NCI-H2196 treated with DMSO at 0.1 percent for 48 hours (cell line): ENCODE measurements around the gene METAP1.
A peak's percentile ranks its signal among the peaks of the same experiment; 100 is the strongest.
"Not testable (repeated sequence)": the region's sequence is repeated elsewhere in the genome, so short reads cannot be mapped to it uniquely, and the experiment has no call there.

Experiments used
- DNase-seq: peaks from one replicate; lab custom pipeline; 2025; ENCODE audit not compliant: unreplicated experiment; lab: John Stamatoyannopoulos, UW

METAP1 gene

GRCh38 chr4:98995183-98996055 is at the start of gene METAP1:
Gene METAP1 (plus strand): TSS chr4:98995721. CDS start chr4:98995754, 33 bp downstream.
- DNase-seq, result peak; percentile 77

DNA sequence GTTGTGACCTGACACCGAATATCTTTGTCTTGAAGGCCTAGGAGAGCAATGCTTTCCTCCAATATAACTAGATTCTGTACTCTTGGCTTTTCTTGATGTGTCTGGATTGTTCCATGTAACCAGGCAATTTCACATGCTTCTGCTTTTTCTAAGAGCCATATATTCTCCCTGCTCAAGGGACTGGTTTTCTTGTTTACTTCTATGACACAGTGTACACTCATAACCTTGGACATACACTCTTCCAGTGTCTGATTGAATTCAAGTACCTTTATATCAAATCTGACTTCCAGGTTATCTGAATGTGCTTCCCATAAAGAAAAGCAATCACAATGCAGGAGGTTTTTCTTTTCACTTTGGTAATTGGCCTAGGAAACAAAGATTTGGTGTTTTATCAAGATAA is 49.2 kb upstream of the METAP1 start:
- no peak for DNase-seq

- no peak for DNase-seq
Measured at GRCh38 chr4:98950925-98951324, 44.6 kb upstream of the METAP1 start.

DNA sequence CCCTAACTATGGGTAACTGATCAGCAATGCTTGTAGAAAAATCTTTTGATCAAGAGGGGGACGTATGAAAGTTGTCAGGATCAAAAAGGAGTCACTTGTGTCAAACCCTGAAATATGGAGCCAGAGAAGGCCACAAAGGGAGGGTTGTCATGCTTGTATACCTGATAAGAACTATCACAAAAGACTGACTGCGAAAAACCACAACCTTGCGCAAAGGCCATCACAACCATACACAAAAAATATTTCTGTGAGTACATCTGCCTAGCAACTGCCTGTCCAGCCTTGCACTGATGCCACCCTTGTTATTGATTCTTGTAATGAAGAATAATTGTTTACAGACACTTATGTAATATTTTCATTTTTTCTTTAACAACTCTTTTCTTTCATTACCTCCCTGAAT is 43.8 kb upstream of the METAP1 start:
- DNase-seq, result no peak

GRCh38 chr4:98955229-98955628 is 40.3 kb upstream of the METAP1 start:
- no peak for DNase-seq

DNA sequence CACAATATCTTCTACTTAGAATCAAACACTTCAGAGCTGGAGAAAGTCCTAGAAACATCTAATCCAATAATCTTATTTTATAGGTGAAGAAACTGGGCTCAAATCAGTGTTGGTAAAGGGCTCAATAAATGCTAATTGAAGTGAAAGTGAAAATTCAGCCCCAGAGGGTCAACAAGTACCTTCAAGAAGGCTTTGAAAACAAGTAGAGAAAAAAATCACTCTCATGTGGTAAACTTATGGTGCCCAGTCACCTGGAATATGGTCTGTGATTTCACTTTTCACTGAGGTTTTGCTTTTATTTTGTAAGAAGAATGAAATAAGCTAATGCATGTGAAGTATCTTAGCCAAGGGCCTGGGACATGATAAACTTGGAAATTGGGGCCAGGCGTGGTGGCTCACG is 37.5 kb upstream of the METAP1 start:
- DNase-seq, result no peak

- no peak for DNase-seq
Measured at GRCh38 chr4:98959411-98959810, 36.1 kb upstream of the METAP1 start.

DNA sequence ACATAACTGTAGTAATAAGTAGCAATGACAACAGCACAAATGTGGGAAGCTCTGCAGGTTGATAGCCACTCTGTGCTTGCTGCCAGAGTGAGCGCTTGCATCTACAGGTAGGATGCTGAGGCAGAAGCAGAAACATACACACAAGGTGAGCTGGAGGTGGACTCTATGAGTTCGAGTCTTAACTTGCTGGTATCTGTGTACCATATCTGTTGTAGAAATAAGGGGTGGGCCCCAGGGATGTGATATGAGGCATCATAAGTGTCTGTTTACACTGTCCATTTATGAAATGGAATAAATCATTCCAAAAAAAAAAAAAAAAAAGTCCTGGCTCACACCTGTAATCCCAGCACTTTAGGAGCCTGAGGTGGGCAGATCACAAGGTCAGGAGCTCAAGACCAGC is 33.8 kb upstream of the METAP1 start:
- no peak for DNase-seq

- DNase-seq, result no peak
Measured at GRCh38 chr4:98963538-98964433, 31.7 kb upstream of the METAP1 start.

DNA sequence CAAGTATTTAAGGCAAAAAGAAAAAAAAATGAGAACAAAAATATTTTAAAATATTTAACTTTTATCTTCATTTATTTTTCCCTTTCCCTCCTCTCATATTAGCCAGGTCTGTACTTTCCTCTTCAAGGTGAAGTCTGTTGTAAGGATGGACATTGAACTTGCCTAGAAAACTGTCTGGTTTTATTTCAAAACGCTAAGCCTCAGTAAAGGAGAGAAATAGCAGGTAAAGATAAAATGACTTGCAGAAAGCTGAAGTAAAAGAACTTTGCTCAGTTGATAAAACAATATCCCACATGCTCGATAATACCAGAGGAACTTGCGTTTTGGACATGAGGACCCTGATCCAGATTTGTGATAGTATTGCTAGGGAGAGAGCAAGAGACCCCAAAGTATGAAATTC is 28.6 kb upstream of the METAP1 start:
- DNase-seq, result no peak

GRCh38 chr4:98967786-98968329 is 27.7 kb upstream of the METAP1 start:
- DNase-seq, result no peak

DNA sequence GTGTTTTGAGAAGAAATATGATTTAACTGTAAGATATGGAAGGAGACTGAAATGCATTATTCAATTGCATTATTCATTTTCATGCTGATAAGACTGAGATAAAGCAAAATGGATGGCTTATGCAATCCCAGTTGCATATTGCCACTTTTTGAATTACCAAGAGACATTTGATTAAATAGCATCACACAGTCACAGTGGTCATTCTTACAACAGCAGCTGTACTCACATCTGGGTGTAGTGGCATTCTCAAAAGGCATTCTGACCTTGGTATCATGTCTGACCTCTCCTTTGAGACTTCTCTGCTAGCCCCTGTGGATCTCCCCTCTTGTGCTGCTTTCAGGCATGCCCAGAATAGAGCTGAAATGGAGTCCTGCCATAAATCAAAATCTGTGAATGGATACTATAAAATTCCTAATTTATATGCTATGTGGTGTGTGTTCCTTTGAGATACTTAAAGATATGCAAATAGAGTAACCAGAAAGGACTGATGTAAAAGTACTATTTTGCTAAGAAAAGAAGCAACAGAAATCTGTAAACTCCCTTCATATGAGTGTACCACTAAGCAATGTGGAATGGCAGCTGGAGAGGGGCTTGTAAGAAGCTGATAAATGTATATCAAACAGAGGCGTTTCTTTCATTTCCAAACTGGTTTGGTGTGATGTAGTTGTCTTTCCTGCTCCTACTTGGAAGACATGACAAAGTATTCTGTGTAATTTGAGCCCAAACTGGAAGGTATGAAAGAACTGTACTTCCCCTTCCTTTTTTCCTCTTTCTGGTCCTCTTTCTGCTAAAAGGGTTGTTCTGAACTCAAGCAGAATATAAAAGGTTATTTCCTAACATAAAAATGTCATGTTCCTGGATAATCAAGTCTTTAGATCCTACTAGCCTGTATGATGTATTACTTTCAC is 25.4 kb upstream of the METAP1 start:
- no peak for DNase-seq

GRCh38 chr4:98976716-98977115 is 18.8 kb upstream of the METAP1 start:
- no peak for DNase-seq

GRCh38 chr4:98977557-98977956 is 18.0 kb upstream of the METAP1 start:
- DNase-seq, result no peak

DNA sequence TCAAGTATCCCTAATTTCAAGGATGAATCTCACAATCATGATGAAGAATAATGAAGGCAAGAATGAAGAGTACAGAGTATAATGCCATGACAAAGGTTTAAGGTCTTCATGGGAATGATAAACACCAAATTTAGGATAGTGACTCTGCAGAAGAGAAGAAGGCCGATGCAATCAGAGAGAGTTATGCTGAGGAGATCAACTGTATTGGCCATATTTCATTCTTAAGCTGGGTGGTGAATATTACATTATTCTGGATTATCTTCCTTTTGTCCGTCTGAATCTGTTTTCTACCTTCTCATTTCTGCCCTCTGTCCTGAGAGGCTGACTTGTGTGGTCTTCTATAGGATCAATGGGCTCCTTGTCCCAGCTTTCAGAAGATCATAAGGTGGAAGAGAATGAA is 7.8 kb upstream of the METAP1 start:
- no peak for DNase-seq

GRCh38 chr4:98992835-98993234 is 2.7 kb upstream of the METAP1 start:
- not testable (repeated sequence) for DNase-seq

GRCh38 chr4:98993419-98994071 is 2.0 kb upstream of the METAP1 start:
- DNase-seq, result no peak

- no peak for DNase-seq
Measured at GRCh38 chr4:98994474-98995182, 893 bp upstream of the METAP1 start.

- DNase-seq, result no peak
Measured at GRCh38 chr4:98996056-98996764, 689 bp downstream of the METAP1 start.
